GM19324 (cell line): Measurements from ENCODE around the gene C9orf153.
"Not testable (repeated sequence)": the region's sequence is repeated elsewhere in the genome, so short reads cannot be mapped to it uniquely, and the experiment has no call there.

Source experiments
- ATAC-seq: cut with Tn5 transposase; IDR thresholded peaks from one replicate; pipeline ENCODE4 v1.9.1; 2021; ENCODE audit warnings: mild to moderate bottlenecking, moderate library complexity; ENCODE audit not compliant: unreplicated experiment, low FRiP score

The C9orf153 gene

DNA sequence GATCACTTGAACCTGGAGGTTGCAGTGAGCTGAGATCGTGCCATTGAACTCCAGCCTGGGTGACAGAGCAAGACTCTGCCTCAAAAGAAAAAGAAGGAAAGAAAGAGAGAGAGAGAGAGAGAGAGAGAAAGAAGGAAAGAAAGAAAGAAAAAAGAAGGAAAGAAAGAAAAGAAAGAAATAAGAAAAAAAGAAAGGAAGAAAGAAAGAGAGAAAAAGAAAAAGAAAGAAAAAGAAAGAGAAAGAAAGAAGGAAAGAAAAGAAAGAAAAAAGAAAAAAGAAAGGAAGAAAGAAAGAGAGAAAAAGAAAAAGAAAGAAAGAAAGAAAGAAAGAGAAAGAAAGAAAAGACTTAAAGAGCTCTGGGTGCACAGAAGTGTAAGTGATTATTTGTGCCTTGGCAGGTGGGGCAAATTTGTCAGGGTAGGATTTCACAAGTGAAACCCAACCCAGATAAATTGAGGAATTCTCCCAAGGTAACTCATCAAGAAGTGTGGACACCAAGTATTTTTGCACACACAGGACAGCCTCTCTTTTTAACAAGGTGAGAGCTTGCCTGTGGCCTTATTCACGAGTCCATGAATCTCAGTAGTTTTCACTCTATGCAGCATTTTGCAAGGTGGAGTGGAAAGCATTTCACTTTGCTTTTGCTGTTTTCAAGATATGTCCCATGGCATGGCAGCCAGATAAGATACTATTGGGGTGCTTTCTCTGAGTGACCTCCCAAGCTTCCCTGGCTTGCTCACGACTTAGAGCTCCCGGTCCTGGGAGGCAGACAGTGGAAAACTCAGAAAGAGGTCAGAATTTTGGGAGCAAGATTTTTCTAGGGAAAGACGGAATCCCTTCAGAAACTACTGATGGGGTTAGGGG lies 57.8 kb downstream of the C9orf153 start:
- ATAC-seq = no peak

- ATAC-seq = no peak
Observed at GRCh38 chr9:86200599-86201162, 58.8 kb downstream of the C9orf153 start.

DNA sequence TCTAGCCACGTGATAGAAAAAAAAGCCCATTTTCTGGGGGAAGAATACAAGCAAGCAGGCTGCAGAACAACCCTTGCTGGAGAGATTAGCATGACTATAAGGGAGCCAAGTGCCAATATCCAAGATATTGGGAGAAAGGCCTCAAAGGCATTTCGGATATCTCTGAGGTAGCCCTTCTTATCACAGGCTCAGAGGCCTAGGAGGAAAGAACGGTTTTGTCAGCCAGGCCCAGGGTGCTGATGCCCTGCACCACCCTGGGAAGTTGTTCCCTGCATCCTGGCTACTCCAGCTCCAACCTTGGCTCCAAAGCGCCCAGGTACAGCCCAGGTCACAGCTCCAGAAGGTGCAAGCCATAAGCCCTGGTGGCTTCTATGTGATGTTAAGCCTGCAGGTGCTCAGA lies 66.4 kb downstream of the C9orf153 start:
- no peak for ATAC-seq

GRCh38 chr9:86190700-86191099 lies 68.8 kb downstream of the C9orf153 start:
- not testable (repeated sequence) for ATAC-seq

- no peak for ATAC-seq
Observed at GRCh38 chr9:86187121-86187520, 72.3 kb downstream of the C9orf153 start.

- no peak for ATAC-seq
Observed at GRCh38 chr9:86186696-86187095, 72.8 kb downstream of the C9orf153 start.

DNA sequence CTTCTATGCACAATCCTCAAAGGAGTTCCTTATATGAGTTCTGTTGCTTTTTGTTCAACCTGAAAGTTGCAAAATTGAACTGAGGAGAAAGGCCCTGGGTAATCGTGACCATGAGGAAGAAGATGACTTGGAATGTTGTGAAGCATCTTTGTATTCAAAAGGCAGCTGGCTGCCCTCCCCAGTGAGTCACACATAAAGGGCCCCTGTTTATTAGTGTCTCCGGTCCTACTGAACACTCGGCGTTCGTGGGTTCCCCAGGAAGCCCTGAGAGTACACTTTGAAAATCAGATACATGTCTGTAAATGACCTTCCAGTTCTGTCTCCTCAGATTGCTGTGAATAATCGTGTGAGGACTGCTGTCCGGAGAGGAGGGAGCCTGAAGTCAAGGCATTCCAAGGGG lies 73.6 kb downstream of the C9orf153 start:
- ATAC-seq = no peak

GRCh38 chr9:86184138-86184524 lies 75.3 kb downstream of the C9orf153 start:
- no peak for ATAC-seq

DNA sequence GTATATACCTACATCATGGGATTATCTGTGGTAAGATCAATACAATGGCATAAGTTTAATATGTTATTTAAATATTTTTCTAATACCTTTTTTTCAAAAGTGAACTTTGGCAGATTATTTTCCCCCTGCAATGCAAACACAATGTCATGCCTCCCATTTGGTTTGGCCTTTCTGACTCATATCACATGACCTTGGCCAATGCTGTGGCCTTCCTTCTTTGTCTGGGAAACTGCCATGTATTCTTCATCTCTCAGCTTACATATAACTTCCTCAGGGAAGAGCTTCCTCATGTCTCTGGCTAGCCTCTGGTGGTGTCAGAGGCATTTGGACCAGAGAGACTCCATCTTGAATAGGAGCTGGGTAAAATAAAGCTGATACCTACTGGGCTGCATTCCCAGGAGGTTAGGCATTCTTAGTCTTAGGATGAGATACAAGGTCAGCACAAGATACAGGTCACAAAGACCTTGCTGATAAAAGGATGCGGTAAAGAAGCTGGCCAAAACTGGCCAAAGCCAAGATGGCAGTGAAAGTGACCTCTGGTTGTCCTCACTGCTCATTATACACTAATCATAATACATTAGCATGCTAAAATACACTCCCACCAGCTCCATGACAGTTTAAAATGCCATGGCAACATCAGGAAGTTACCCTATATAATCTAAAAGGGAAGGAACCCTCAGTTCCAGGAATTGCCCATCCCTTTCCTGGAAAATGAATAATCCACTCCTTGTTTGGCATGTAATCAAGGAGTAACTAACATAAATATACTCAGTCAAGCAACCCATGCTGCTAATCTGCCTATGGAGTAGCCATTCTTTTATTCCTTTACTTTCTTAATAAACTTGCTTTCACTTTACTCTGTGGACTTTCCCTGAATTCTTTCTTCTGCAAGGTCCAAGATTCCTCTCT lies 76.0 kb downstream of the C9orf153 start:
- no peak for ATAC-seq

DNA sequence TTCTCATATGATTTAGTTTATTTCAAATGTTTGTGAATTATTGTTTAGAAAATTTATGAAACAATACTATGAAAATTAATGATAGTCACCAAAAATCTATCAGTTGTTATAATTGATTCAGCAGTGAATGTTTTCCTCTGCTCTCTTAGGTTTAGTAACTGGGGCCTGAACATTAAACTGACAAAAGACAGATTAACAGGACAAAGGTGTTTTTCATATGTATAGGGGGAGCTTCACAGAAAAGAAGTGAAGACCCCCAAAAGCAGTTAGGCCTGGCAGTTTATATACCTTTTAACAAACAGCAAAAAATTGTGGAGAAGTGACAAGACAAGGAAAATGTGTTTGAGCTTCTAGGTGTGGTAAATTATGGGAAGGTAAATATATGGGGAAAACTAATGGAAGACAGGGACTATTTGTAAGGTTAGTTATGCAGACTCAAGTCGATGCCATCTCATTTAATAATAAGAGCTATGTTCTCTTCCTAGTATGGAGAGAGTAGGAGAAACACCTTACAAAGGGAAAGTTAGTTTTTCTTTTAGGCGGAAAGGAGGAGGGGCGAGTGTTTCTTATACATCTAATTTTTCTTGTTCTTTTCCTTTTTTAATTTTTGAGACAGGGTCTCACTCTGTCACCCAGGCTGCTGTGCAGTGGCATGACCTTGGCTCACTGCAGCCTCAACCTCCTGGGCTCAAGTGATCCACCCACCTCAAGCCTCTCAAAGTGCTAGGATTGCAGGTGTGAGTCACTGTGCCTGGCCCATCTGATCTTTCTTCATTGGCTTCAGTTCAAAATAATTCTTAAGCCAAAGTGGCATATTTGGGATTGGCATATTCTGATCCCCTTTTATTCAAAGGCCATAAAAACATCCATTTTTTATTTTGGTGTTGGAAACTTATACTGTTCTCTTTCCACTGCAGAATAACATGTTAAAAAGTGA lies 77.8 kb downstream of the C9orf153 start:
- ATAC-seq = no peak

GRCh38 chr9:86178503-86178902 lies 81.0 kb downstream of the C9orf153 start:
- ATAC-seq = no peak

DNA sequence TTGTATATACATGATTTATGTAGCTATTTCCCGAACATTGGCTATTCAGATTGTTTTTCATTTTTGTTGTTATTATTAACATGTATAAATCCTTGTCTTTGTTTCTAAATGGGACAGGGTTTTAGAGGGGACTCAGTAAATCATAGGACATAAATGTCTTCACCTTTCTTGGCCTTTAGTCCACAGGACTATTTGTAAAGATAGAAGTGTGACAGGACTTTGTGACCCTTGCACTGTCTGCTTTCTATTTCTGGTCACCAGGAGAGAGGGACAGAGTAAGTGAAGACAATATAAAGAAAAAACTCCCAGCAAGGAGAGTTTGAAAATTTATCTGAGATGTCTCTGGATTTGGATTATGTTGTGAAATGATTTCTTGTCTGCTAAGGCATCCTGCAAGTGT lies 81.5 kb downstream of the C9orf153 start:
- no peak for ATAC-seq

DNA sequence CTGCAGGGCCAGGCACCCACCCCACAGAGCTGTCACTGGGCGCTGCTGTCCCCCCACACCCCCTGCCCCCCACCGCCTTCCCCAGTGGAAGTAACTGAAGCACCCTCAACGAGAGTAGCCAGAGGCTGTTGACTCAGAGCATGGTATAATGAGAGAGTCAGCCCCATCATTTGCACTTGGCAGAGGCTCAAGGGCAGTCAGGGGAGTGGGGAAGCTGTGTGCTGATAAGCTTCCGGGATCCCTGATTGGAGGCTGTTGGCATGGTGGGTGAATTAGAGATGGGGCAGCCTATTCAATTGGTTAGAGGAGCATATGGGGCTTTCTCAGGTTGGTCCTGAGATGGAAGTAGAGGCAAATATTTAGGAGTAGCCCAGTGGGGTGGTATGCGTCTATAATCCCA lies 83.0 kb downstream of the C9orf153 start:
- ATAC-seq = no peak

DNA sequence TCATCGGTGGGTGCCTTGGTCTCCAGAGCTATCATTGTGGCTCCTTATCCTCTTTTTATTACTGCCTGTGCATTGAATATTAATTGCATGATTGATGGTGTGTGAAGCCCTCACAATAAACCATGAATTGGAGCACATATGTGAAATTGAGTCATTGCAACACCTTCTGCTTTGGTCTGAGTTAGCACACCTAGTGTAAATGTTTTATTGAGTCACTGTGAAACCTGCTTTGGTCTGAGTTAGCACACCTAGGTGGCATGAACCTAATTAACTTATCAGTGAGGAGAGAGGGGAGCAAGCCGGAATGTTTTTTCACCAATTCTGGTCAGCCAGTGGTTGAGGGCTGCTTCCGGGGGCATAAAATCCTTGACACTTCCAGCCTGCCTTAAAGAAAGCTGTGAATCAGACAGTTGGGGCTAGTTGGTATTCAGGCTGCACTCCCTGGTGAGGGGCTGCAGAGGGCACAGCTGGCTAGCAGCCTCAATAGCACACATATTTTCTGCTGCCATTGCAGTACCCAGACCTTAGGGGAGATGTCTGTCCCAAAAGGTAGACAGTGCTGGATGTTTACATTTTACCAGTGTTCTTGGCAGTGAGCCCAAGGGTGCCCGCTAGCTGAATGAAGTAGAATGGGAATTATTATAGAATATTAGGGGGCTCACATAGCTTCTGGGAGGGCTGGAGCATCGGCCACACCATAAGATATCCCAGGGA lies 83.6 kb downstream of the C9orf153 start:
- ATAC-seq = no peak

- no peak for ATAC-seq
Observed at GRCh38 chr9:86175223-86175622, 84.2 kb downstream of the C9orf153 start.
